Brain microvascular endothelial cell (primary cell): ENCODE results near the gene WNT7A.

Experiments used
- DNase-seq: peaks from one replicate; pipeline ENCODE4 v3.0.0-alpha.2; 2020
- H3K27ac ChIP-seq: fragments of 250-450 bp; sonication (Bioruptor Pico); 2 replicates; pipeline ENCODE4 v1.5.1; 2020; ENCODE audit warnings: mild to moderate bottlenecking, moderate library complexity
- H3K27me3 ChIP-seq: fragments of 250-450 bp; sonication (Bioruptor Pico); replicated peaks from 2 replicates; pipeline ENCODE4 v1.5.1; 2020; ENCODE audit warnings: mild to moderate bottlenecking
- H3K36me3 ChIP-seq: fragments of 250-450 bp; sonication (Bioruptor Pico); replicated peaks from 2 replicates; pipeline ENCODE4 v1.5.1; 2020; ENCODE audit warnings: mild to moderate bottlenecking
- H3K4me3 ChIP-seq: 2 replicates; pipeline ENCODE4 v1.5.1; 2011; ENCODE audit warnings: low read depth, mild to moderate bottlenecking, control low read depth, low read length, moderate library complexity
- in situ Hi-C: cut with HindIII; loops from 2 replicates; pipeline ENCODE4 v1.10.0; 2017; ENCODE audit warnings: low sequenced_read_pairs, low pct_ligation_motif_present
- TF ChIP-seq, protein P1 (sequence below): IDR thresholded peaks from 2 replicates; pipeline ENCODE4 v1.5.1; 2011; ENCODE audit warnings: low read depth, mild to moderate bottlenecking, moderate library complexity, low read length, control low read depth, inconsistent platforms; ENCODE audit errors: missing control alignments

WNT7A gene

DNA sequence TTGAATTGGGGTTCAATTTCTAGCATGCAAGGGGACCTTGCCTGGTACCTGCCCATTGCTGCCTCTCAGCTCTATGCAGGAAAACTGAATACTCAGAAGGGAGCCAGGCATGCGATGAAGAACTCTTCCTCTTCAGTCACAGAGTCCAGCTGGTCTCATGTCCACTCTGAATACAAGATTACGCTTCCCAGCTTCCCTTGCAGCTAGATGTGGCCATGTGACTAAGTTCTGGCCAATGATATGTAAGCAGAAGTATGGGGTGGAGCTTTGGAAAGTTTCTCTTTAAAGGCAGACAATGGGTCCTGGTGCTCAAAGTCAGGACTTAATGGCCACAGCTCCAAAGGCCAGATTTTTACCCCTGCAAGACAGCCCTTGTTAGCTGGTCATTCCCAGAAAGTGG, 9.0 kb downstream of the WNT7A start:
- DNase-seq = no peak
- no peak overlapping the region for H3K27ac ChIP-seq
- no peaks in the 10 kb centered on the region for H3K36me3 ChIP-seq
- H3K4me3 ChIP-seq = no peak overlapping the region
- TF ChIP-seq, protein P1, sequence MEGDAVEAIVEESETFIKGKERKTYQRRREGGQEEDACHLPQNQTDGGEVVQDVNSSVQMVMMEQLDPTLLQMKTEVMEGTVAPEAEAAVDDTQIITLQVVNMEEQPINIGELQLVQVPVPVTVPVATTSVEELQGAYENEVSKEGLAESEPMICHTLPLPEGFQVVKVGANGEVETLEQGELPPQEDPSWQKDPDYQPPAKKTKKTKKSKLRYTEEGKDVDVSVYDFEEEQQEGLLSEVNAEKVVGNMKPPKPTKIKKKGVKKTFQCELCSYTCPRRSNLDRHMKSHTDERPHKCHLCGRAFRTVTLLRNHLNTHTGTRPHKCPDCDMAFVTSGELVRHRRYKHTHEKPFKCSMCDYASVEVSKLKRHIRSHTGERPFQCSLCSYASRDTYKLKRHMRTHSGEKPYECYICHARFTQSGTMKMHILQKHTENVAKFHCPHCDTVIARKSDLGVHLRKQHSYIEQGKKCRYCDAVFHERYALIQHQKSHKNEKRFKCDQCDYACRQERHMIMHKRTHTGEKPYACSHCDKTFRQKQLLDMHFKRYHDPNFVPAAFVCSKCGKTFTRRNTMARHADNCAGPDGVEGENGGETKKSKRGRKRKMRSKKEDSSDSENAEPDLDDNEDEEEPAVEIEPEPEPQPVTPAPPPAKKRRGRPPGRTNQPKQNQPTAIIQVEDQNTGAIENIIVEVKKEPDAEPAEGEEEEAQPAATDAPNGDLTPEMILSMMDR = no peak
- in situ Hi-C loops = no loop called here
- no peaks in the 10 kb centered on the region for H3K27me3 ChIP-seq

DNA sequence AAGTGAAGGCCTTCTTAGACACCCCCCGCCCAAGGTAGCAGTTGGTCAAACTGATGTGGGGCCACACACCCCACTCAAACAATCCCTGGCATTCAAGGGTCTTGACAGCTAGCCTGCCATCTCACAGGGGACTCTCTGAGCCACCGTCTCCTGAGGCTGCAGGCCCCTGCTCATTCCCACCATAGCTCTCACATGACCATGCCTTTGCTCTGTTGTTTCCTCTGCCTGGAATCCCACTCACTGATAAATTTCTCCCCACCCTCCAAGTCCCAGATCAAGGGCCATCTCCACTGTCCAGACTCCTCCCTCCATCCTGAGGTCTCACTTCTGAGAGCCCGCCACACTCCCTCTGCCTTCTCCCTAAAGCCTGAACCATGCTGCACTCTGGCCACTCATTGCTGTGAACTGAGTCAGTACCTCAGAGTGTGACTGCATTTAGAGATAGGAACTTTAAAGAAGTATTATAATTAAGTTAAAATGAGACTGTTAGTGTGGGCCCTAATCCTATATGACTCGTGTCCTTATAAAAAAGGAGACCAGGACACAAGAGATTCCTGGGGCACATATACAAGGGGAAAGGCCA, 10.0 kb downstream of the WNT7A start:
- in situ Hi-C loops = no loop called here
- no peak for DNase-seq
- no peaks in the 10 kb centered on the region for H3K36me3 ChIP-seq

DNA sequence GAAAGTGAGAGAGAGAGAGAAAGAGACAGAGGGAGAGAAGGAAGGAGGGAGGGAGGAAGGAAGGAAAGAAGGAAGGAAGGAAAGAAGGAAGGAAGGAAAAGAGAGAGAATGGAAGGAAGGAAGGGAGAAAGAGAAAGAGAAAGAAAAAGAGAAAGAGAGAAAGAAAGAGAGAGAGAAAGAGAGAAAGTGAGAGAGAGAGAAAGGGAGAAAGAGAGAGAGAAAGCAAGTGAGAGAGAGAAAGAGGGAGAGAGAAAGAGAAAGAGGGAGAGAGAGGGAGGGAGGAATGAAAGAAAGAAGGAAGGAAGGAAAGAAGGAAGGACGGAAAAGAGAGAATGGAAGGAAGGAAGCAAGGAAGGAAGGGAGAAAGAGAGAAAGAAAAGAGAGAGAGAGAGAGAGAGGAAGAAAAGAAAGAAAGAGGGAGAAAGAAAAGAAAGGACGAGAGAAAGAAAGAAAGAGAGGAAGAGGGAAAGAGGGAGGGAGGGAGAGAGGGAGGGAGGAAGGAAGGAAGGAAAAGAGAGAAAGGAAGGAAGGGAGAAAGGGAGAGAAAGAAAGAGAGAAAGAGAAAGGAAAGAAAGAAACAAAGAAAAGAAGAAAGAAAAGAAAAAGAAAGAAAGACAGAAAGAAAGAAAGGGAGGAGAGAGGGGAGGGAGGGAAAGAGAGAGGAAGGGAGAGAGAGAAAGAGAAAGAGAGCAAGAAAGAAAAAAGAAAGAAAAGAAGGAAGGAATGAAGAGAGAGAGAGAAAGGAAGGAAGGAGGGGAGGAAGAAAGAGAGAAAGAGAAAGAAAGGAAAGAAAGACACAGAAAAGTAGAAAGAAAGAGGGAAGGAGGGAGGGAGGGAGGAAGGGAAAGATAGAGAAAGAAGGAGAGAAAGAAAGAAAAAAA, 10.8 kb downstream of the WNT7A start:
- H3K4me3 ChIP-seq = no peak overlapping the region
- in situ Hi-C loops = no loop called here
- no peak overlapping the region for H3K27ac ChIP-seq
- no peak for DNase-seq
- H3K27me3 ChIP-seq = no peaks in the 10 kb centered on the region
- H3K36me3 ChIP-seq = no peaks in the 10 kb centered on the region
- TF ChIP-seq, protein P1 = no peak

More for the DNA sequence above, 10.0 kb downstream of the WNT7A start:
- H3K4me3 ChIP-seq = no peak overlapping the region
- TF ChIP-seq, protein P1 = no peak
- no peaks in the 10 kb centered on the region for H3K27me3 ChIP-seq
- H3K27ac ChIP-seq = no peak overlapping the region

DNA sequence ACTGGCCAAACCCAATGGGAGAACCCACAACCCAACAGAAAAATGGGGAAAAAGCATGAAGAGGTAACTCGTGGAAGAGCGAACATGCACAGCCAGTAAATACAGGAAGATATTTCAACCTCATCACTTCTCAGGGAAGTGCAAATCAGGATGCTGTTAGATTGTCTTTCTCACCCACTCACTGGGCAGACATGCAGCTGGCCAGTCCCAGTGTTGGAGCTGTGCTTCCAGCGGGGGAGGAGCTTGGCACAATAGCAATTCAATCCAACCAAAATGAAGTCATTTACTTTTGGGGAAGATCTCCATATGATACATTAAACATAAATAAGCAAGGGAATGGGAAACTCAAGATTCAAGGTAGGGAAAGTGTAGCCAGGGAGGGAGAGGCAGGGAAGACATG, 12.1 kb downstream of the WNT7A start:
- TF ChIP-seq, protein P1 = no peak
- in situ Hi-C loops = no loop called here
- Histone ChIP-seq H3K36me3 (no peaks in the 10 kb centered on the region), H3K27ac (no peak overlapping the region), H3K4me3 (no peak overlapping the region), H3K27me3 (no peaks in the 10 kb centered on the region)
- DNase-seq = no peak

DNA sequence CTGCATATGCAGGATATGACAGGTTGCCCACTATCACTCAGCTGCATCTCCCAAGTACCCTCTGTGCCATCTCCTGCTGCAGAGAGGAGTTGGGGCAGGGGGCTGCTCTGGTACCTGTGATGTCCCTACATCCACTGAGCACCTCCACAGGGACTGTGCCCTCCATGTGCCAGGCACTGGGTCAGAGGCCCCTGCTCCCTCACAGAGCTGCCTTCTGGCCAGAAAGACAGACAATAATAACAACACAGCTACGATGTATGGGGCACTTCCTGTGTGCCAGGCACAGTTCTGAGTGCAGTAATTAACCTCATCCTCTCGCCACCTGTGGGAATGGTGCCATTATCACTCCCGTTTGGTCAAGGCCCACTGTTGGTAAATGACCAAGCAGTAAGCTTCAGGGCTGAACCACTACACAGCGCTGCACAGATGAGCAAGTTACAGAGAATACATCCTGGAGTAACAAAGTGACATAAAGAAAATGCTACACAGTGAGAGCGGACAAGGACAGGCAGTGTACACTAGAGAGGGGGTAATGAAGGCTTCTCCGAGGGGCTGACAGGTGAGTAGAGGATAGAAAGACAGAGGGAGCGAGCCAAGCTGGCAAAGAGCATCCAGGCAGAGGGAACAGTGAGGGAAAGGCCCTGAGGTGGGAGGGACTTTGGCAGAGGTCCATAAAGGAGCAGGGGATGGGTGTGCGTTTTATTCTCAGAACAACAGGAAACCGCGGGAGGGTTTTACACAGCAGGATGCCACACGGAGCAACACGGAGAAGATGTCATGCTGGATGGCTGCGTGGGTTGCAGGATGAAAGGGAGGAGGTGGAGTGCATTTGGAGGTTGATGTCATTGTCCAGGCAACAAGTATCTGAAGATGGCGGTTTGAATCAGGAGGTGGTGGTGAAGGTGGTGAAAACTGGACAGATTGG, 13.6 kb downstream of the WNT7A start:
- no peaks in the 10 kb centered on the region for H3K27me3 ChIP-seq
- TF ChIP-seq, protein P1 = no peak
- no peak for DNase-seq
- H3K4me3 ChIP-seq = no peak overlapping the region
- in situ Hi-C loops = no loop called here
- H3K36me3 ChIP-seq = no peaks in the 10 kb centered on the region
- no peak overlapping the region for H3K27ac ChIP-seq
